ENCODE measurements around the gene SELP.

The SELP gene

DNA sequence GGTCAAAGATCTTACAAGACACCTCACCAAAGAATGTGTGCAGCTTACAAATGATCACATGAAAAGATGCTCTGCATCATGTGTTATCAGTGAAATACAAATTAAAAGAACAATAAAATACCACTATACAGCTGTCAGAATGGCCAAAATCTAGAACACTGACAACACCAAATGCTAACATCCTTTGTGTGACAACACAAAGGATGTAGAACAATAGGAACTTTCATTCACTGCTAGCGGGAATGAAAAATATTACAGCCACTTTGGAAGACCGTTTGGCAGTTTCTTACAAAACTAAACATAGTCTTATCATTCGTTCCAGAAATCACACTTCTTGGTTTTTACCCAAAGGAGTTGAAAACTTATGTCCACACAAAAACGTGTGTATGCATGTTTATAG lies 20.6 kb upstream of the SELP start:
- no peak overlapping the region for H2BK15ac ChIP-seq (ENCODE audit: low read length)
- H2BK12ac ChIP-seq (ENCODE audit: low read length): no peak overlapping the region
- no peak overlapping the region for H2AFZ ChIP-seq (ENCODE audit: low read length)
- no peak overlapping the region for H3K18ac ChIP-seq (ENCODE audit: low read length)
- H3K4me1 ChIP-seq (ENCODE audit: control insufficient read depth in 2 of 2, insufficient read depth in 1 of 2, low read depth in 1 of 2, low read length in 2 of 2): no peaks in the 10 kb centered on the region
- no peak overlapping the region for H3K27ac ChIP-seq (replicated peaks; ENCODE audit: low read length)
- no peak overlapping the region for H3K23ac ChIP-seq (ENCODE audit: low read depth, low read length, poor library complexity)
- no peaks in the 10 kb centered on the region for H3K36me3 ChIP-seq (replicated peaks in 1 of 2; ENCODE audit: control insufficient read depth in 2 of 2, insufficient read depth in 2 of 2, low read length in 2 of 2)
- no peak overlapping the region for H4K8ac ChIP-seq (ENCODE audit: low read depth, low read length)
- H3K4me2 ChIP-seq (ENCODE audit: insufficient read depth, low read length, poor library complexity, severe bottlenecking): no peak overlapping the region
- no peak overlapping the region for H3K4ac ChIP-seq (ENCODE audit: low read length)
- H2BK120ac ChIP-seq (ENCODE audit: low read depth, low read length): no peak overlapping the region
- H3K27me3 ChIP-seq (ENCODE audit: control insufficient read depth in 3 of 3, insufficient read depth in 3 of 3, low read depth in 1 of 3, low read length in 3 of 3): no peaks in the 10 kb centered on the region
- H4K91ac ChIP-seq (ENCODE audit: low read depth, low read length, poor library complexity): no peak overlapping the region
- no peaks in the 10 kb centered on the region for H3K79me1 ChIP-seq (ENCODE audit: low read depth, low read length)
- no peak overlapping the region for H3K9ac ChIP-seq (ENCODE audit: low read depth, low read length, poor library complexity)
- no peak overlapping the region for H3K4me3 ChIP-seq (ENCODE audit: low read length in 2 of 2)
- peaks cover 0 to 2% of the 10 kb centered on the region in 2 donors for H3K9me3 ChIP-seq (replicated peaks in 1 of 2; ENCODE audit: control insufficient read depth in 2 of 2, insufficient read depth in 1 of 2, low read depth in 1 of 2, low read length in 2 of 2)
- H2AK5ac ChIP-seq (ENCODE audit: low read depth, low read length): no peak overlapping the region
- H3K14ac ChIP-seq (ENCODE audit: low read length): no peak overlapping the region
- no peak for DNase-seq (ENCODE audit: low spot score)
- WGBS, 2 donors (ENCODE audit: extremely low coverage in 2 of 2, insufficient read length in 2 of 2, insufficient replicate concordance in 1 of 2): no CpG with 5 or more reads among the region's 4 CpGs
- no peak overlapping the region for H2BK5ac ChIP-seq (ENCODE audit: low read length)

DNA sequence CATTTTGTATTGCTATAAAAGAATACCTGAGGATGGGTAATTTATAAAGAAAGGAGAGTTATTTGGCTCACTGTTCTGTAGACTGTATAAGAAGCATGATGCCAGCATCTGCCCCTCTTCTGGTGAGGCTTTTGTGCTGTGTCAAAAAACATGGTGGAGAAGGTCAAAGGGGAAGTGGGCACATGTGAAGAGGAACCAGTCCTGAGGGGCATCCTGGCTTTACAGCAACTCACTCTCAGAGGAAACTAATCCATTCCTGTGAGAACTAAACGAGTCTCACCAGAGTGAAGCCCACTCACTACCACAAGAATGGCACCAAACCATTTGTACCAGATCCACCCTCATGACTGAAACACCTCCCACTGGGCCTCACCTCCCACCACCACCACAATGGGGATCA lies 18.8 kb upstream of the SELP start:
- no CpG with 5 or more reads among the region's 1 CpG for WGBS, 2 donors (ENCODE audit: extremely low coverage in 2 of 2, insufficient read length in 2 of 2, insufficient replicate concordance in 1 of 2)
- no peak overlapping the region for H4K8ac ChIP-seq (ENCODE audit: low read depth, low read length)
- H3K79me1 ChIP-seq (ENCODE audit: low read depth, low read length): no peaks in the 10 kb centered on the region
- no peaks in the 10 kb centered on the region for H3K27me3 ChIP-seq (ENCODE audit: control insufficient read depth in 3 of 3, insufficient read depth in 3 of 3, low read depth in 1 of 3, low read length in 3 of 3)
- H3K23ac ChIP-seq (ENCODE audit: low read depth, low read length, poor library complexity): no peak overlapping the region
- no peak overlapping the region for H3K4me2 ChIP-seq (ENCODE audit: insufficient read depth, low read length, poor library complexity, severe bottlenecking)
- no peak overlapping the region for H3K27ac ChIP-seq (replicated peaks; ENCODE audit: low read length)
- no peak for DNase-seq (ENCODE audit: low spot score)
- H2BK15ac ChIP-seq (ENCODE audit: low read length): no peak overlapping the region
- H2BK120ac ChIP-seq (ENCODE audit: low read depth, low read length): no peak overlapping the region
- no peak overlapping the region for H3K4ac ChIP-seq (ENCODE audit: low read length)
- H3K9me3 ChIP-seq (replicated peaks in 1 of 2; ENCODE audit: control insufficient read depth in 2 of 2, insufficient read depth in 1 of 2, low read depth in 1 of 2, low read length in 2 of 2): peaks cover 0 to 2% of the 10 kb centered on the region in 2 donors
- H3K4me3 ChIP-seq (ENCODE audit: low read length in 2 of 2): no peak overlapping the region
- H2AK5ac ChIP-seq (ENCODE audit: low read depth, low read length): no peak overlapping the region
- no peak overlapping the region for H3K9ac ChIP-seq (ENCODE audit: low read depth, low read length, poor library complexity)
- H2BK12ac ChIP-seq (ENCODE audit: low read length): no peak overlapping the region
- H3K4me1 ChIP-seq (ENCODE audit: control insufficient read depth in 2 of 2, insufficient read depth in 1 of 2, low read depth in 1 of 2, low read length in 2 of 2): no peaks in the 10 kb centered on the region
- no peak overlapping the region for H3K18ac ChIP-seq (ENCODE audit: low read length)
- H4K91ac ChIP-seq (ENCODE audit: low read depth, low read length, poor library complexity): no peak overlapping the region
- no peak overlapping the region for H2AFZ ChIP-seq (ENCODE audit: low read length)
- no peak overlapping the region for H3K14ac ChIP-seq (ENCODE audit: low read length)
- no peak overlapping the region for H2BK5ac ChIP-seq (ENCODE audit: low read length)
- no peaks in the 10 kb centered on the region for H3K36me3 ChIP-seq (replicated peaks in 1 of 2; ENCODE audit: control insufficient read depth in 2 of 2, insufficient read depth in 2 of 2, low read length in 2 of 2)

DNA sequence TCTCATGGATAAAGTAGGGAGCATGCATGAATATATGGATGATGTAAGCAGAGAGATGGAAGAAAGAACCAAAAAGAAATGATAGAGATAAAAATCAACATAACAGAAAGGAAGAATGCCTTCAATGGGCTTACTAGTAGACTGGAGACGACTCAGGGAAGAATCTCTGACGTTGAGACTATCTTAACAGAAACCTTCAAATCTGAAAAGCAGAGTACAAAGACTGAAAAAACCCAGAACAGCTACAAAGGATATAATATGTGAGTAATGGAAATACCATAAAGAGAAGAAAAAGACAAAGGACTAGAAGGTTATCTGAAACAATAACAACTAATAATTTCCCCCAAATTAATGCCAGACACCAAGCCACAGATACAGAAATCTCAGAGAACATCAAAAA lies 18.3 kb upstream of the SELP start:
- Histone ChIP-seq H4K8ac (ENCODE audit: low read depth, low read length) (no peak overlapping the region), H3K4me3 (ENCODE audit: low read length in 2 of 2) (no peak overlapping the region), H3K4me1 (ENCODE audit: control insufficient read depth in 2 of 2, insufficient read depth in 1 of 2, low read depth in 1 of 2, low read length in 2 of 2) (no peaks in the 10 kb centered on the region), H2AK5ac (ENCODE audit: low read depth, low read length) (no peak overlapping the region), H3K9me3 (replicated peaks in 1 of 2; ENCODE audit: control insufficient read depth in 2 of 2, insufficient read depth in 1 of 2, low read depth in 1 of 2, low read length in 2 of 2) (peaks cover 0 to 2% of the 10 kb centered on the region in 2 donors), H3K9ac (ENCODE audit: low read depth, low read length, poor library complexity) (no peak overlapping the region), H3K27me3 (ENCODE audit: control insufficient read depth in 3 of 3, insufficient read depth in 3 of 3, low read depth in 1 of 3, low read length in 3 of 3) (no peaks in the 10 kb centered on the region), H4K91ac (ENCODE audit: low read depth, low read length, poor library complexity) (no peak overlapping the region), H3K4ac (ENCODE audit: low read length) (no peak overlapping the region), H3K27ac (replicated peaks; ENCODE audit: low read length) (no peak overlapping the region), H3K18ac (ENCODE audit: low read length) (no peak overlapping the region), H2AFZ (ENCODE audit: low read length) (no peak overlapping the region), H3K23ac (ENCODE audit: low read depth, low read length, poor library complexity) (no peak overlapping the region), H2BK12ac (ENCODE audit: low read length) (no peak overlapping the region), H3K4me2 (ENCODE audit: insufficient read depth, low read length, poor library complexity, severe bottlenecking) (no peak overlapping the region), H3K36me3 (replicated peaks in 1 of 2; ENCODE audit: control insufficient read depth in 2 of 2, insufficient read depth in 2 of 2, low read length in 2 of 2) (no peaks in the 10 kb centered on the region), H2BK120ac (ENCODE audit: low read depth, low read length) (no peak overlapping the region), H3K14ac (ENCODE audit: low read length) (no peak overlapping the region), H3K79me1 (ENCODE audit: low read depth, low read length) (no peaks in the 10 kb centered on the region), H2BK15ac (ENCODE audit: low read length) (no peak overlapping the region), H2BK5ac (ENCODE audit: low read length) (no peak overlapping the region)
- DNase-seq (ENCODE audit: low spot score): no peak
- WGBS, 2 donors (ENCODE audit: extremely low coverage in 2 of 2, insufficient read length in 2 of 2, insufficient replicate concordance in 1 of 2): no CpG with 5 or more reads among the region's 2 CpGs

DNA sequence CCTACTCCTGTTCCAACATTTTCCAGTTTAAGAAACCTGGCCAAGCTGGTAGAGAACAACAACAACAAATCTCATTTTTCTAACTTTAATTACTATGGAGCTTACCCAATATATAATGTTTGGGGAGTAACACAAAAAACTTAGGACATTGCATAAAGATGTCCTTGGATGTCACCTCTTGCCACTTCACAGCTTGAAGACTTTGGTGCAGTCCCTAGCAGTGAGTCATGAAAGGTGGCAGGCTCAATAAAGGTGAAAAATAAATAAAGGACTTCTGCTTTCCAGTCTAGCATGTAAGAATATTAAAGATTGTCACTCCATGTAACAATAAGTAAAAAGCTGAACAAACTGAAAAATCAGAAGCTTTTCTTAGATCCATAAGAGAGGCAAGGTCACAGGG lies 17.6 kb upstream of the SELP start:
- Histone ChIP-seq H3K4me3 (ENCODE audit: low read length in 2 of 2) (no peak overlapping the region), H3K14ac (ENCODE audit: low read length) (no peak overlapping the region), H3K18ac (ENCODE audit: low read length) (no peak overlapping the region), H4K8ac (ENCODE audit: low read depth, low read length) (no peak overlapping the region), H3K4me1 (ENCODE audit: control insufficient read depth in 2 of 2, insufficient read depth in 1 of 2, low read depth in 1 of 2, low read length in 2 of 2) (no peaks in the 10 kb centered on the region), H2BK120ac (ENCODE audit: low read depth, low read length) (no peak overlapping the region), H3K36me3 (replicated peaks in 1 of 2; ENCODE audit: control insufficient read depth in 2 of 2, insufficient read depth in 2 of 2, low read length in 2 of 2) (no peaks in the 10 kb centered on the region), H3K9ac (ENCODE audit: low read depth, low read length, poor library complexity) (no peak overlapping the region), H2BK15ac (ENCODE audit: low read length) (no peak overlapping the region), H3K4me2 (ENCODE audit: insufficient read depth, low read length, poor library complexity, severe bottlenecking) (no peak overlapping the region), H3K9me3 (replicated peaks in 1 of 2; ENCODE audit: control insufficient read depth in 2 of 2, insufficient read depth in 1 of 2, low read depth in 1 of 2, low read length in 2 of 2) (peaks cover 0 to 2% of the 10 kb centered on the region in 2 donors), H3K79me1 (ENCODE audit: low read depth, low read length) (no peaks in the 10 kb centered on the region), H2BK5ac (ENCODE audit: low read length) (no peak overlapping the region), H3K27ac (replicated peaks; ENCODE audit: low read length) (no peak overlapping the region), H2AFZ (ENCODE audit: low read length) (no peak overlapping the region), H2AK5ac (ENCODE audit: low read depth, low read length) (no peak overlapping the region), H3K4ac (ENCODE audit: low read length) (no peak overlapping the region), H4K91ac (ENCODE audit: low read depth, low read length, poor library complexity) (no peak overlapping the region), H3K27me3 (ENCODE audit: control insufficient read depth in 3 of 3, insufficient read depth in 3 of 3, low read depth in 1 of 3, low read length in 3 of 3) (no peaks in the 10 kb centered on the region), H2BK12ac (ENCODE audit: low read length) (no peak overlapping the region), H3K23ac (ENCODE audit: low read depth, low read length, poor library complexity) (no peak overlapping the region)
- no peak for DNase-seq (ENCODE audit: low spot score)
